HG02678 (cell line): ENCODE measurements around the gene FAM187B.
A peak's percentile ranks its signal among the peaks of the same experiment; 100 is the strongest.

Experiments used
- ATAC-seq: cut with Tn5 transposase; IDR thresholded peaks from one replicate; pipeline ENCODE4 v1.9.1; 2021; ENCODE audit warnings: mild to moderate bottlenecking, moderate library complexity; ENCODE audit not compliant: unreplicated experiment

Gene FAM187B

GRCh38 chr19:35228177-35228930, at the start of gene FAM187B:
Gene FAM187B, minus strand, starts transcription at chr19:35228739. Its CDS starts 59 bp downstream, at chr19:35228680.
- ATAC-seq, result no peak

GRCh38 chr19:35276706-35277281, 48.3 kb upstream of the FAM187B start:
- ATAC-seq, result no peak

- no peak for ATAC-seq
These were observed 45.8 kb upstream of the FAM187B start for GRCh38 chr19:35274323-35274722.

- no peak for ATAC-seq
These were observed 45.2 kb upstream of the FAM187B start for GRCh38 chr19:35273686-35274259.

- ATAC-seq, result no peak
These were observed 44.6 kb upstream of the FAM187B start for GRCh38 chr19:35272954-35273649.

GRCh38 chr19:35272122-35272719, 43.7 kb upstream of the FAM187B start:
- ATAC-seq, result no peak

- no peak for ATAC-seq
These were observed 43.0 kb upstream of the FAM187B start for GRCh38 chr19:35271546-35271945.

- no peak for ATAC-seq
These were observed 41.9 kb upstream of the FAM187B start for GRCh38 chr19:35270381-35270811.

GRCh38 chr19:35269438-35270117, 41.0 kb upstream of the FAM187B start:
- ATAC-seq, result peak; percentile 57

GRCh38 chr19:35268536-35269437, 40.2 kb upstream of the FAM187B start, which contains the start of gene USF2:
Gene USF2, plus strand, starts transcription at chr19:35268962. Its CDS starts 140 bp downstream, at chr19:35269102.
- peak; percentile 29 for ATAC-seq

- peak; percentile 52 for ATAC-seq
These were observed 39.4 kb upstream of the FAM187B start for GRCh38 chr19:35267818-35268535.

- no peak for ATAC-seq
These were observed 38.8 kb upstream of the FAM187B start for GRCh38 chr19:35267353-35267817.

GRCh38 chr19:35266520-35267352, 38.2 kb upstream of the FAM187B start:
- no peak for ATAC-seq

- ATAC-seq, result no peak
These were observed 37.5 kb upstream of the FAM187B start for GRCh38 chr19:35265900-35266519.

- ATAC-seq, result no peak
These were observed 36.8 kb upstream of the FAM187B start for GRCh38 chr19:35265126-35265899.

- no peak for ATAC-seq
These were observed 36.0 kb upstream of the FAM187B start for GRCh38 chr19:35264268-35265125.
